Right atrium auricular region (tissue), 2 donors: Measurements from ENCODE around the gene LDB2. TPM values are rescaled to one million over a fixed set of nuclear protein-coding genes. Genes with fewer than 3 reads are reported as not detected.

Source experiments
- DNase-seq: peaks from one replicate; pipeline ENCODE4 v3.0.0-alpha.2; 2019; ENCODE audit warnings: low spot score
- H3K27ac ChIP-seq, 2 donors: fragments of 200-600 bp; sonication (generic); 1 replicate in 1 of 2; 2 replicates in 1 of 2; pipeline ENCODE4 v1.5.1; 2016 to 2019
- H3K27me3 ChIP-seq, 2 donors: fragments of 200-600 bp; sonication (generic); one replicate each; pipeline versions ENCODE4 v1.5.1 to v1.6.0; 2017 to 2019
- H3K36me3 ChIP-seq: fragments of 200-600 bp; sonication (generic); one replicate; pipeline ENCODE4 v1.5.1; 2016
- H3K4me1 ChIP-seq, 2 donors: fragments of 200-600 bp; sonication (generic); one replicate each; pipeline versions ENCODE4 v1.5.1 to v1.6.0; 2017 to 2019
- H3K4me3 ChIP-seq, 2 donors: fragments of 200-600 bp; sonication (generic); 1 replicate in 1 of 2; 2 replicates in 1 of 2; pipeline ENCODE4 v1.5.1; 2017 to 2019; ENCODE audit warnings: mild to moderate bottlenecking in 1 of 2, moderate library complexity in 1 of 2
- H3K9me3 ChIP-seq, 2 donors: fragments of 200-600 bp; sonication (generic); one replicate each; pipeline ENCODE4 v1.5.1; 2019
- CTCF ChIP-seq, 2 donors: fragments of 200-600 bp; sonication (generic); IDR thresholded peaks; one replicate each; pipeline ENCODE4 v1.5.1; 2019; ENCODE audit warnings: antibody characterized with exemption in 2 of 2
- total RNA-seq, 2 donors: library from RNA; depleted of rRNA; stranded (reverse); fragments of >200 nt; gene quantifications; one replicate each; pipeline ENCODE4 v1.1.0, GENCODE V29; 2016

Gene LDB2
- total RNA-seq, 2 donors from 2014 or later: 35.2 to 64.4 TPM

DNA sequence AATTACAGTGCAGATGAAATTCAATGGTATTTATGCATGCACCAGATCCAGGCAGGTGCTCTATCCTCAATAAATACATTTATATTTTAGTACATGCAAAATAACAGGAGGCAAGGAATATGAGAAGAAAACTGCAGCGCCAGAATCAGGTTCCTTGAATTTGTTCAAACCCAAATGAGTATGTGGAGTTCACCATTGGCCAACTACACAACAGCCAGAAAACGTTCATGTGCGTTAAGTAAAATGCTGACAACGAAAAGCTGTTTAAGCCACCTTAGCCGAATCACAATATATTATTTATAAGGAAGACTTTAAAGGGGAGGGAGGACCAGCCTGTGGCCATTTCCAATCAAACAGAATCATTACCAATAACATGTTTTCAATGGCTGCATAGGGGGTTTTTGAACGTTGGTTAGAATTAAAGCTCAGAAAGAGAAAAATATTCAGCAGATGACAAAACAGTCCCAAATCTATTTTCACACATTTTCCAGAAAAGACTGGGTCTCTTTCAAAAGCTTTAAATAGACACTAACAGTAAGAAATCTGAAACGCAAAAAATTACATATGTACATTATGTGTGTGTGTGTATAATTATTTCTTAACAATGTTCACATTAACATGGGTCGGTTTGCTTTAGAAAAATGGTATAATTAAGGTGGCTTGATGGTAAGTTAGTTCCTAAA, 171.9 kb downstream of the LDB2 start:
- Histone ChIP-seq H3K4me1 (peaks cover 0 to 8% of the 10 kb centered on the region in 2 donors), H3K27ac (no peak overlapping the region), H3K4me3 (no peak overlapping the region), H3K27me3 (no peaks in the 10 kb centered on the region), H3K36me3 (no peaks in the 10 kb centered on the region), H3K9me3 (peaks cover 0 to 23% of the 10 kb centered on the region in 2 donors)
- no peak for DNase-seq
- no peak for TF ChIP-seq CTCF (IDR thresholded peaks at IDR 0.05)

- TF ChIP-seq CTCF (IDR thresholded peaks at IDR 0.05): no peak
- Histone ChIP-seq H3K4me3 (no peak overlapping the region), H3K4me1 (peaks cover 0 to 8% of the 10 kb centered on the region in 2 donors), H3K9me3 (peaks cover 0 to 23% of the 10 kb centered on the region in 2 donors), H3K27ac (no peak overlapping the region), H3K27me3 (no peaks in the 10 kb centered on the region), H3K36me3 (no peaks in the 10 kb centered on the region)
- no peak for DNase-seq
Measured at GRCh38 chr4:16725252-16725651, 173.2 kb downstream of the LDB2 start.

DNA sequence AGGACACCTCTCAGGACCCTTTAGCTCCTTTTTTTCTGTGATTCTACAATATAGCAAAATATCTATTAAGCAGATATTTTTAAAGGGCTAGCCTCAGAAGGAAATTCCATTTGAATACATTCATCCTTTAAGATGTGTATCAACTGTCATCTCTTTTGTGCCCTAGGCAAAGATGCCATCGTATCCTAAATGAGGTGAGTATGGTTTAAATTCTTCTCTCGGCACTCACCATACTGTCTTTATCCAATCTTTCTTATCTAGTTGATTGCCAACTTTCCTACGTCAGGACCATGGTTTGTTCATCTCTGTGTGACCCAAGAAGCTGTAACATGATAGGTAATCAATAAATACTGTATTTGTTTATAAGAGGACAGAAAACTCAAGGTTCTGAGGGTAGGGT, 176.0 kb downstream of the LDB2 start:
- DNase-seq: no peak
- TF ChIP-seq CTCF (IDR thresholded peaks at IDR 0.05): no peak
- H3K4me1 ChIP-seq: no peaks in the 10 kb centered on the region
- H3K36me3 ChIP-seq: no peaks in the 10 kb centered on the region
- H3K9me3 ChIP-seq: peaks cover 0 to 23% of the 10 kb centered on the region in 2 donors
- no peaks in the 10 kb centered on the region for H3K27me3 ChIP-seq
- H3K4me3 ChIP-seq: no peak overlapping the region
- H3K27ac ChIP-seq: no peak overlapping the region

DNA sequence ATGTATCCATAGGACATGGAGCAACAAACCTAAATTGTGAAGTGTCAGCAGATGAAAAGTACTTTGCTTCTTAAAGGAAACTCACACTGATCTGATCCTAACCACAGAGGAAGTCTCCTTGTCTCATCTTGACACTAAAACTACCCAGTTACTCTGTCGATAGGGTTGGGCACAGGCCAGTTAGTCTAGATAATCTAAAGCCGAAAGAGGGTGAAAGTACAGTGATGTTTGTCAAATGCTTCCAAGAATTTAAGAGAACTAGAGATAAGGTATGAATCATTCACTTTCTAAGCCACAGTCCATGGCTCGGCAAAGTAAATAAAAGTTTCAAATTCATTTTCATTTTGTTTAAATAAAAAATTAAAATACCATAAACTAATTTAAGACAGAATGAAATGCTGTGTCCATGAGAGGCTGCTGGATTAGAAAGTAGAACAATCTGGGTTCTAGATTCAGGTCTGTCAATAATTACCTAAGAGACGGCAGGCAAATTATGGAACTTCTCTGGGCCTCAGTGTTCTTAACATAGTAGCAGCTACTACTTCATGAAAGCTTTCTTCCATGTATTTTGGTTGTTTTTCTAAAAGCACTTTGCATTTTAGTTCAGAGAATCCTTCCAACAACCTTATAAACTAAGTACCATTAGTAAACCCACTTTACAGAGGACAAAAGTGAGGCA, 176.7 kb downstream of the LDB2 start:
- DNase-seq: no peak
- H3K27me3 ChIP-seq: no peaks in the 10 kb centered on the region
- H3K4me1 ChIP-seq: no peaks in the 10 kb centered on the region
- peak overlapping the region in 1 of 2 donors; percentile 48 for H3K27ac ChIP-seq
- TF ChIP-seq CTCF (IDR thresholded peaks at IDR 0.05): no peak
- H3K4me3 ChIP-seq: no peak overlapping the region
- no peaks in the 10 kb centered on the region for H3K36me3 ChIP-seq
- H3K9me3 ChIP-seq: peaks cover 0 to 23% of the 10 kb centered on the region in 2 donors

- Histone ChIP-seq H3K9me3 (peaks cover 0 to 18% of the 10 kb centered on the region in 2 donors), H3K27me3 (no peaks in the 10 kb centered on the region), H3K4me3 (no peak overlapping the region), H3K4me1 (no peaks in the 10 kb centered on the region), H3K36me3 (no peaks in the 10 kb centered on the region), H3K27ac (no peak overlapping the region)
- no peak for DNase-seq
- no peak for TF ChIP-seq CTCF (IDR thresholded peaks at IDR 0.05)
Measured at GRCh38 chr4:16720761-16721160, 177.7 kb downstream of the LDB2 start.
